NCI-H1694 treated with DMSO at 0.1 percent for 48 hours (cell line): ENCODE data around the gene GPRIN3.
"Not testable (repeated sequence)": the region's sequence is repeated elsewhere in the genome, so short reads cannot be mapped to it uniquely, and the experiment has no call there.

Experiments
- DNase-seq: peaks from one replicate; lab custom pipeline; 2025; lab: John Stamatoyannopoulos, UW

Gene GPRIN3

DNA sequence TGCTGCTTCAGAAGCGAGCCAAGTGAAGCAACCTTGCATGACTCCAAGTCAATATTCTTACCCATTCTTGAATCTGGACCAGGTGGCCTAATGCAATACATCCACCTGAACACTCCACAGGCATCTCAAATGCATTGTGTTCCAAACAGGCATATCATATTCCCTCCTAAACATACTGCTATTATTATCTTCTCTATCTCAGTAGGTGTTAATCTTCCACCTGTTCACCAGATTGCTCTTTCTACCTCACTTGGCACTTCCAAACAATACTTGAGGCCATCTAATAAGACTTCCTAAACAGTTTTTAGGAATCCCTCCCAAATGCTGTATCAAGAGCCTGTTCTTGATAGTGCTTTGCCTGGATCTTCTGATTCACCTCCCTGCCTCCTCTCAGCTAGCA lies 90.7 kb downstream of the GPRIN3 start:
- DNase-seq = no peak

GRCh38 chr4:89216422-89216821 lies 91.2 kb downstream of the GPRIN3 start:
- DNase-seq = no peak

DNA sequence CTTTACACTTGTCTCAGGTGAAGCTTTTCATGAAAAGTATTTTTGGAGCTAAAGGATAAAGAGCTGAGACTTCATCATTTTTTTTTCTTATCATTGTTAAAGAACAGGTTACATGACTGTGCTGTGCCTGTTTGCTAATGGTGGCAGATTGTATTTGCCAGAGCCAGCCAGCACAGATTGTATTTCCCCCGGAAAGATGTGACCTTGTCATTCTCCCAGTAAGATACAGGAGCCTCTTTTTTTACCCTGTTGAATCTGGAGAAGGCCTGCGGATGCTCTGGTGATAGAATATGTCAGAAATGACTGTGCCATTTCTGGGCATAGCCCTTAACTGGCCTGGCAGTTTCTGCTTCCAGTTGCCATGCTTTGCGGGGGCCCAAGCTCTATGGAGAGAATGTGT lies 91.9 kb downstream of the GPRIN3 start:
- no peak for DNase-seq

DNA sequence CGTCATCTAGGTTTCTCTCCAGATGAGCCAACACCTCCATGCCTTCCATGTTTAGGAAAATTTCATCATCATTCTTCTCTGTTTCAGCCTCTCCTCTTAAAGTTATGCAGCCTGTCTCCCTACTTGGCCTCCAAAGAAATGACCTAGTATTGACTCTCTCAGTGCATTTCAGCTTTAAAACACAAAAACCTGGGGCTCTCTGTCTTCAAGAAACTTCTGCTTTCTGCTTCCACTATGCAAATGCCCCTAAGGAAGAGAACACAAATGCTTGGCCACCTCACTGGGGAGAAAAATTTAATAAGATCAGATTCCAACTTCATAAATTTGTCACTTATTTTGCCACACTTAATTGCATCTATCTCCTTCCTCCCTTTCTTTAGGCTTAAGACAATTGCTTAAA lies 93.3 kb downstream of the GPRIN3 start:
- no peak for DNase-seq

- DNase-seq = no peak
Measured at GRCh38 chr4:89213382-89213701, 94.3 kb downstream of the GPRIN3 start.

DNA sequence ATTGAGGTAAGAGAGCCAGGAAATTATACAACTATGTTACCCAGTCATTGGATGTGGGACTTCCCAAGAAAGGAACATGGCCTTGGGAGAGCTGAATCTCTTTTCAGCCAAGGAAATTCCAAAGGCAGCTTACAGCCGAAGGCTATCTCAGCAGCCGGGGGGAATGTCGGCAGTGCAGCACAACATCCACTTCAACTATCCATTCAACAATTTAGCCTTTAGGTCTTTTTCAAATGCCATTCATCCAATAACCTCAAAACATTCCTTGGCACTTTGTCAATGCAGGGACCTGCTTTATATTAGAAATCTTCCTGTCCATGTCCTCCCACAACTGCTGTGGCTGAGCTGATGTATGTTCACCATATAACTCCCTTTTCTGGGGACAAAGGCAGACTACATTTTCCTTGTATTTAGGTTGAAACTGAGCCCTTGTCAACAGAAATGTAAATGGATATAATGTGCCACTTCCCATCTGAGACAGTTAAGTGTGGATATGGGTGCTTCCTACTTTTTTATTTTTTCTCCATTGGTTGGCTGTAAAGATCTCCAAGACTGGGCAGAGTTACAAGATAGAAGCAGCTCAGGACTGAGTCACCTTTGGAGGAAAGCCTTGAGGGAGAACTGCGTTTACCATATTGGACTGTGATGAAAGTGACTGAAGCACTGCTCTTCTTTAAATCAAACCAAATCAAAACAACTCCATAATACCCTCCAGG lies 94.8 kb downstream of the GPRIN3 start:
- DNase-seq = no peak

GRCh38 chr4:89204624-89205023 lies 103.0 kb downstream of the GPRIN3 start:
- peak; percentile 2 for DNase-seq

- no peak for DNase-seq
Measured at GRCh38 chr4:89203902-89204301, 103.7 kb downstream of the GPRIN3 start.

DNA sequence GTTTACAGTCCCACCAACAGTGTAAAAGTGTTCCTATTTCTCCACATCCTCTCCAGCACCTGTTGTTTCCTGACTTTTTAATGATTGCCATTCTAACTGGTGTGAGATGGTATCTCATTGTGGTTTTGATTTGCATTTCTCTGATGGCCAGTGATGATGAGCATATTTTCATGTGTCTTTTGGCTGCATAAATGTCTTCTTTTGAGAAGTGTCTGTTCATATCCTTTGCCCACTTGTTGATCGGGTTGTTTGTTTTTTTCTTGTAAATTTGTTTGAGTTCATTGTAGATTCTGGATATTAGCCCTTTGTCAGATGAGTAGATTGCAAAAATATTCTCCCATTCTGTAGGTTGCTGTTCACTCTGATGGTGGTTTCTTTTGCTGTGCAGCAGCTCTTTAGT lies 108.2 kb downstream of the GPRIN3 start:
- not testable (repeated sequence) for DNase-seq

- DNase-seq = no peak
Measured at GRCh38 chr4:89197920-89198319, 109.7 kb downstream of the GPRIN3 start.

GRCh38 chr4:89196745-89197144 lies 110.9 kb downstream of the GPRIN3 start:
- DNase-seq = no peak

GRCh38 chr4:89196056-89196674 lies 111.4 kb downstream of the GPRIN3 start:
- DNase-seq = no peak

DNA sequence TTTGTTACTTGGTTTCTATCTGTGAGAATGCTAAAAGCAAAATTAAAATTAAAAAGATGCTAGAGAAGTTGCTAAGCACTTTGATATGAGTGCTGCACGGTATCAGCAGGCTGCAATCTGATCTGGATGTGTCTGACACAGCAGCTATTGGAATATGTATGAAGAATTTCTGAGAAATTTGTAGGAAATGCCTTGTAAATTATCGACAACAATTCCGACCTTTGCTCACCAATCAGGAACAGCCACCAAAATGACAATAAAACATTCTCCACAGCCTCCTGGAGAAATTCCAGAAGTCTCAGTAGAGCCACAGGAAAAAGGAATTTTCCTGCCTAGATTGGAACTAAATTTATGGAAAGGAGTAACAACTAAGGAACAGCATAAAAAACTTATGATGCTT lies 113.8 kb downstream of the GPRIN3 start:
- DNase-seq = no peak
